WTC11 (cell line): ENCODE measurements around the gene WDR82. TPM values are rescaled to one million over a fixed set of nuclear protein-coding genes. Genes with fewer than 3 reads are reported as not detected.

Experiments used
- ATAC-seq: fragments of 200-7000 bp; cut with Tn5 transposase; 2 replicates; pipeline ENCODE4 v1.10.0; 2021; ENCODE audit warnings: mild to moderate bottlenecking, moderate library complexity
- CTCF ChIA-PET: fragments of 300-600 bp; sonication (Branson Sonifier 250); formaldehyde crosslinking; loops from one replicate; lab custom pipeline; 2021; ENCODE audit warnings: antibody characterized with exemption; lab: Charles Lee
- POLR2A ChIA-PET: fragments of 350-600 bp; sonication (Branson Sonifier 250); formaldehyde crosslinking; loops from one replicate; lab custom pipeline; 2021; ENCODE audit warnings: antibody characterized with exemption; lab: Charles Lee
- DNase-seq: peaks from one replicate; pipeline ENCODE4 v3.0.0; 2021; ENCODE audit warnings: low spot score
- H3K27ac Mint-ChIP-seq: 2 replicates; pipeline ENCODE4 v1.8.0; 2021; ENCODE audit warnings: mixed read lengths
- H3K27me3 Mint-ChIP-seq: 2 replicates; pipeline ENCODE4 v1.8.0; 2021; ENCODE audit warnings: low read depth, mild to moderate bottlenecking, moderate library complexity, mixed read lengths
- H3K36me3 Mint-ChIP-seq: 2 replicates; pipeline ENCODE4 v1.8.0; 2021; ENCODE audit warnings: mixed read lengths
- H3K4me1 Mint-ChIP-seq: 2 replicates; pipeline ENCODE4 v1.8.0; 2022; ENCODE audit warnings: mixed read lengths
- H3K4me3 Mint-ChIP-seq: 2 replicates; pipeline ENCODE4 v1.8.0; 2021; ENCODE audit warnings: mild to moderate bottlenecking, moderate library complexity, mixed read lengths
- H3K9me3 Mint-ChIP-seq: 2 replicates; pipeline ENCODE4 v1.8.0; 2021; ENCODE audit warnings: mixed read lengths
- ARID4B ChIP-seq: sonication (generic); formaldehyde crosslinking; IDR thresholded peaks from 2 replicates; pipeline ENCODE4 v1.8.0; 2023; ENCODE audit warnings: missing genetic modification reagents, mild to moderate bottlenecking, borderline replicate concordance
- CTCF ChIP-seq: fragments of 200-600 bp; IDR thresholded peaks from 2 replicates; pipeline ENCODE4 v1.8.0; 2022; ENCODE audit warnings: antibody characterized with exemption
- HMGA2 ChIP-seq: fragments of 250-450 bp; sonication (Bioruptor Pico); IDR thresholded peaks from 2 replicates; pipeline ENCODE4 v1.4.0; 2021; ENCODE audit warnings: mild to moderate bottlenecking, moderate library complexity
- MYBL2 ChIP-seq: sonication (generic); formaldehyde crosslinking; IDR thresholded peaks from 2 replicates; pipeline ENCODE4 v1.8.1; 2023; ENCODE audit warnings: mild to moderate bottlenecking, moderate library complexity, missing genetic modification reagents
- PRDM15 ChIP-seq: sonication (generic); formaldehyde crosslinking; IDR thresholded peaks from 2 replicates; pipeline ENCODE4 v1.8.0; 2022; ENCODE audit warnings: missing genetic modification reagents
- STAT6 ChIP-seq: sonication (generic); formaldehyde crosslinking; conservative IDR thresholded peaks from 2 replicates; pipeline ENCODE4 v1.8.1; 2023; ENCODE audit warnings: mild to moderate bottlenecking, low read depth, missing genetic modification reagents, moderate library complexity
- ZNF425 ChIP-seq: fragments of 250-450 bp; sonication (Bioruptor Pico); conservative IDR thresholded peaks from 2 replicates; pipeline ENCODE4 v1.9.0; 2021; ENCODE audit warnings: mild to moderate bottlenecking
- ZNF532 ChIP-seq: fragments of 250-450 bp; sonication (Bioruptor Pico); IDR thresholded peaks from 2 replicates; pipeline ENCODE4 v1.9.0; 2021; ENCODE audit warnings: mild to moderate bottlenecking, borderline replicate concordance
- ZNF671 ChIP-seq: fragments of 250-450 bp; sonication (Bioruptor Pico); IDR thresholded peaks from 2 replicates; pipeline ENCODE4 v1.8.0; 2021; ENCODE audit warnings: mild to moderate bottlenecking
- total RNA-seq: library from RNA; stranded (reverse); gene quantifications from 3 replicates; pipeline ENCODE4 v1.2.3, GENCODE V29; 2021

WDR82 gene
- total RNA-seq, 1 experiment from 2014 or later: 69.7 TPM

GRCh38 chr3:52233108-52233591 lies 45.3 kb downstream of the WDR82 start (continued):
- TF ChIP-seq HMGA2 (CRISPR knock-in tag): no peak
- no peak for TF ChIP-seq ARID4B
- TF ChIP-seq ZNF532 (CRISPR knock-in tag): no peak
- TF ChIP-seq ZNF671 (CRISPR knock-in tag): no peak
- no peak for TF ChIP-seq ZNF425
- no peak for TF ChIP-seq PRDM15 (CRISPR knock-in tag)
- TF ChIP-seq, all 79 proteins: peak for 0

GRCh38 chr3:52232279-52233107 lies 46.0 kb downstream of the WDR82 start:
- TF ChIP-seq STAT6 (CRISPR knock-in tag) (no peak), CTCF (0 out of 2 replicates have a peak, but pooled peaks have one; percentile 18), MYBL2 (no peak)
- ChIA-PET POLR2A (interaction anchor here (1.0 kb wide), 1 partner anchor 45 kb away, joined by 3 read pairs; the partner anchor contains the start of gene WDR82), CTCF (interaction anchor here (0.8 to 9.1 kb wide), 25 partner anchors 12 to 228 kb away, joined by 3 to 222 read pairs (median 7); partner anchors contain the start of genes POC1A, PPM1M, TLR9 and WDR82)
- no peak overlapping the region for H3K4me3 Mint-ChIP-seq
- no peak overlapping the region for H3K27ac Mint-ChIP-seq
- DNase-seq (no peak), ATAC-seq (no peak)
- no peaks in the 10 kb centered on the region for H3K27me3 Mint-ChIP-seq
- H3K36me3 Mint-ChIP-seq: peaks cover 13% of the 10 kb centered on the region
- H3K4me1 Mint-ChIP-seq: peaks cover 15% of the 10 kb centered on the region
- H3K9me3 Mint-ChIP-seq: no peaks in the 10 kb centered on the region
